Activated CD8-positive, alpha-beta memory T cell treated with anti-CD3 and anti-CD28 coated beads, Interleukin-2, amount 50 U/mL, for 4 hours (primary cell): ENCODE data around the gene KRTAP9-9.
"Not testable (repeated sequence)": the region's sequence is repeated elsewhere in the genome, so short reads cannot be mapped to it uniquely, and the experiment has no call there.

Experiments
- DNase-seq: peaks from one replicate; pipeline ENCODE4 v3.0.0-alpha.2; 2020

The KRTAP9-9 gene

DNA sequence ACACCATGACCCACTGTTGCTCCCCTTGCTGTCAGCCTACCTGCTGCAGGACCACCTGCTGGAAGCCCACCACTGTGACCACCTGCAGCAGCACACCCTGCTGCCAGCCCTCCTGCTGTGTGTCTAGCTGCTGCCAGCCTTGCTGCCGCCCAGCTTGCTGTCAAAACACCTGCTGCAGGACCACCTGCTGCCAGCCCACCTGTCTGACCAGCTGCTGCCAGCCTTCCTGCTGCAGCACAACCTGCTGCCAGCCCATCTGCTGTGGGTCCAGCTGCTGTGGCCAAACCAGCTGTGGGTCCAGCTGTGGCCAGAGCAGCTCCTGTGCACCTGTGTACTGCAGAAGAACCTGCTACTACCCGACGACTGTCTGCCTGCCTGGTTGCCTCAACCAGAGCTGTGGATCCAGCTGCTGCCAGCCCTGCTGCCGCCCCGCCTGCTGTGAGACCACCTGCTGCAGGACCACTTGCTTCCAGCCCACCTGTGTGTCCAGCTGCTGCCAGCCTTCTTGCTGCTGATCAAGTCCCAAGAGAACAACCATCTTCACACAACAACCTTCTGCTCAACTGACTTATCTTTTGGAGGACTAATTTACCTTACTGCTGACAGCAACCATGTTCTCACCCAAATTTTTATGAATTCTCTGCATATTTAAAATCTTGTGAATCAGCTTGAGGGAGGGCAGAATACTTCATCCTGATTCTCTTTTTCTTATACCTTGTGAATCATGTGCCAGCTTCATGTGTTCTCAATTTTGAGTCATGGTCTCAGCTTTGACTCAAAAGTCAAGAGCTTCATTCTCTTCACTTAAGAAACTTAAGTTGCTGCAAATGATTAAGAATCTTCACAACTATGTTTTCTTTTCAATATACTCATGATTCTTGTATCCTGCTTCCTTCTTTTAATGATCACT is at the start of gene KRTAP9-9:
Gene KRTAP9-9 (plus strand): TSS at position 4 of the 910 bp plus-strand sequence.
- not testable (repeated sequence) for DNase-seq

GRCh38 chr17:41211845-41212466 is 43.2 kb upstream of the KRTAP9-9 start:
- DNase-seq = no peak

GRCh38 chr17:41212524-41213169 is 42.5 kb upstream of the KRTAP9-9 start:
- DNase-seq = no peak

GRCh38 chr17:41215681-41216080 is 39.5 kb upstream of the KRTAP9-9 start:
- no peak for DNase-seq

DNA sequence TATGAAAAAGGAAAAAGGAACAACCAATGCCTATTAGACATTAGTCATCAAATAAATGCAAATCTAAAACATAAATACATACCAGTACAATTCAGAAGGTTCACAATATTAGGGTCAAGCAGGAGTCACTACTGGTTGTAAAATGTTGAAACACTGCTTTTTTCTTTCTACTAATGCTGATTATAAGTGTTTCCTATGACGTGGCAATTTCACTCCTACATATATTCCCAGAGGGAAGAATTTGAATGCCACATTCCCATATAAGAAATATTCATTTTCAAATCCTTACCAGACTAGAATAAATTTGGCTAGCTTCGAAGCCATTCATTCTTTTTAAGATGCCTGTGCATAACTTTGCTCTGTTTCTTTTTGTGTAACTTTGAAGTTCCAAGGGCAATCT is 31.4 kb upstream of the KRTAP9-9 start:
- no peak for DNase-seq

- DNase-seq = no peak
These were observed 29.1 kb upstream of the KRTAP9-9 start for GRCh38 chr17:41226051-41226450.

DNA sequence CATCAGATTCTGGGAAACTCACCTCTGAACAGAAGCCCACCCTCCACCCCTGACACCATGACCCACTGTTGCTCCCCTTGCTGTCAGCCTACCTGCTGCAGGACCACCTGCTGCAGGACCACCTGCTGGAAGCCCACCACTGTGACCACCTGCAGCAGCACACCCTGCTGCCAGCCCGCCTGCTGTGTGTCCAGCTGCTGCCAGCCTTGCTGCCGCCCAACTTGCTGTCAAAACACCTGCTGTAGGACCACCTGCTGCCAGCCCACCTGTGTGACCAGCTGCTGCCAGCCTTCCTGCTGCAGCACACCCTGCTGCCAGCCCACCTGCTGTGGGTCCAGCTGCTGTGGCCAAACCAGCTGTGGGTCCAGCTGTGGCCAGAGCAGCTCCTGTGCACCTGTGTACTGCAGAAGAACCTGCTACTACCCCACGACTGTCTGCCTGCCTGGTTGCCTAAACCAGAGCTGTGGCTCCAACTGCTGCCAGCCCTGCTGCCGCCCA is 28.5 kb upstream of the KRTAP9-9 start, which contains the start of gene KRTAP9-2:
Gene KRTAP9-2 (plus strand): TSS at position 51 of the 498 bp plus-strand sequence. CDS start 7 bp downstream, at position 58.
- DNase-seq = not testable (repeated sequence)

- no peak for DNase-seq
These were observed 25.1 kb upstream of the KRTAP9-9 start for GRCh38 chr17:41230094-41230493.

DNA sequence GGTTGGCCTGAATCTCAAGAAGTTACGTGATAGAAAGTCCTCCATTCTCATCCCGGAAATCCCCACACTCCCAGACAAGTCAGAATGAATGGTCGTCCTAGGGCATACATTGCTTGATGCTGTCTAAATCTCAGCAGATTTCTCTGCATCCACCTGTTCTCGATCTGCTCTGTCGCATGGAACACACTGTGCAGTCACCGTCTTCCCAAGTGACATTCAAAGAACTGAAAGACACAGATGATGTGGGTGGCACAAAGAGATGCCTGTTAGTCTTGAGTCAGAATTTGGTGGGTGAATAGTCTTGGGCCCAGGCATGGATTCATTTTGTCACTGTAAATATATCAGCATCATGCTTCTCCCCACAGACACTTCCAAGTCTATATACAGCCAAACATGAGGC is 23.5 kb upstream of the KRTAP9-9 start:
- DNase-seq = no peak

GRCh38 chr17:41232399-41233105 is 22.6 kb upstream of the KRTAP9-9 start, which contains the start of gene KRTAP9-3:
Gene KRTAP9-3 (plus strand): TSS chr17:41232449. CDS start chr17:41232502, 53 bp downstream.
- DNase-seq = not testable (repeated sequence)

GRCh38 chr17:41237116-41237515 is 18.1 kb upstream of the KRTAP9-9 start:
- DNase-seq = not testable (repeated sequence)

- not testable (repeated sequence) for DNase-seq
These were observed 17.2 kb upstream of the KRTAP9-9 start, which contains the start of gene KRTAP9-8 for GRCh38 chr17:41237949-41238437. Gene KRTAP9-8 (plus strand): TSS chr17:41237999. CDS start chr17:41238052, 53 bp downstream.

GRCh38 chr17:41246995-41247787 is 8.0 kb upstream of the KRTAP9-9 start:
- DNase-seq = not testable (repeated sequence)

DNA sequence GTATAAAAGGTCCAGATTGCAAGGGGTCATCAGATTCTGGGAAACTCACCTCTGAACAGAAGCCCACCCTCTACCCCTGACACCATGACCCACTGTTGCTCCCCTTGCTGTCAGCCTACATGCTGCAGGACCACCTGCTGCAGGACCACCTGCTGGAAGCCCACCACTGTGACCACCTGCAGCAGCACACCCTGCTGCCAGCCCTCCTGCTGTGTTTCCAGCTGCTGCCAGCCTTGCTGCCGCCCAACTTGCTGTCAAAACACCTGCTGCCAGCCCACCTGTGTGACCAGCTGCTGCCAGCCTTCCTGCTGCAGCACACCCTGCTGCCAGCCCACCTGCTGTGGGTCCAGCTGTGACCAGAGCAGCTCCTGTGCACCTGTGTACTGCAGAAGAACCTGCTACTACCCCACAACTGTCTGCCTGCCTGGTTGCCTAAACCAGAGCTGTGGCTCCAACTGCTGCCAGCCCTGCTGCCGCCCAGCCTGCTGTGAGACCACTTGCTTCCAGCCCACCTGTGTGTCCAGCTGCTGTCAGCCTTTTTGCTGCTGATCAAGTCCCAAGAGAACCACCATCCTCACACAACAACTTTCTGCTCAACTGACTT is 5.4 kb upstream of the KRTAP9-9 start, which contains the start of gene KRTAP9-4:
Gene KRTAP9-4 (plus strand): TSS at position 51 of the 604 bp plus-strand sequence. CDS start 34 bp downstream, at position 85.
- not testable (repeated sequence) for DNase-seq

GRCh38 chr17:41251261-41251660 is 3.9 kb upstream of the KRTAP9-9 start:
- no peak for DNase-seq

- no peak for DNase-seq
These were observed 323 bp upstream of the KRTAP9-9 start for GRCh38 chr17:41254861-41255260.

- DNase-seq = no peak
These were observed 1.1 kb downstream of the KRTAP9-9 start for GRCh38 chr17:41256291-41256685.

- no peak for DNase-seq
These were observed 3.2 kb downstream of the KRTAP9-9 start for GRCh38 chr17:41258406-41258805.

- no peak for DNase-seq
These were observed 8.0 kb downstream of the KRTAP9-9 start for GRCh38 chr17:41263212-41263611.

GRCh38 chr17:41264599-41264998 is 9.4 kb downstream of the KRTAP9-9 start:
- no peak for DNase-seq

- no peak for DNase-seq
These were observed 9.9 kb downstream of the KRTAP9-9 start, which contains the start of gene KRTAP9-6 for GRCh38 chr17:41265078-41265477. Gene KRTAP9-6 (plus strand): TSS chr17:41265378. CDS start chr17:41265378, 0 bp downstream.
